PC-9 (cell line): ENCODE measurements around the gene ATE1. TPM values are rescaled to one million over a fixed set of nuclear protein-coding genes. Genes with fewer than 3 reads are reported as not detected.
"Not testable (repeated sequence)": the region's sequence is repeated elsewhere in the genome, so short reads cannot be mapped to it uniquely, and the experiment has no call there.

Experiments used
- BruUV-seq: library from RNA; stranded (reverse); fragments of 400-500 nt; replicated peaks from 2 replicates; lab custom pipeline; 2021; lab: Mats Ljungman, UMichigan
- CTCF ChIA-PET: fragments of 300-600 bp; sonication (Branson Sonifier 250); formaldehyde crosslinking; loops from one replicate; lab custom pipeline; 2022; ENCODE audit warnings: antibody characterized with exemption; lab: Charles Lee
- POLR2A ChIA-PET: fragments of 300-600 bp; sonication (Branson Sonifier 250); formaldehyde crosslinking; loops from one replicate; lab custom pipeline; 2022; ENCODE audit warnings: antibody characterized with exemption; ENCODE audit not compliant: unreplicated experiment; lab: Charles Lee
- DNase-seq, 2 experiments: peaks; one replicate each; pipeline versions ENCODE4 v3.0.0 to v3.0.0-alpha.2; 2015 to 2022; ENCODE audit warnings: mixed read lengths in 1 of 2
- H2AFZ ChIP-seq: fragments of 200-600 bp; sonication (generic); 2 replicates; pipeline ENCODE4 v1.8.1; 2017; ENCODE audit warnings: antibody characterized with exemption
- H3F3A ChIP-seq: fragments of 200-600 bp; sonication (generic); 2 replicates; pipeline ENCODE4 v1.8.1; 2017; ENCODE audit warnings: antibody characterized with exemption, mild to moderate bottlenecking, low read depth; ENCODE audit not compliant: insufficient read depth
- H3K27ac ChIP-seq: fragments of 200-600 bp; sonication (generic); 2 replicates; pipeline ENCODE4 v1.6.1; 2016; ENCODE audit warnings: mixed run types
- H3K27me3 ChIP-seq: fragments of 200-600 bp; sonication (generic); 2 replicates; pipeline ENCODE4 v1.6.1; 2016; ENCODE audit warnings: low read depth, mixed run types; ENCODE audit not compliant: insufficient read depth
- H3K36me3 ChIP-seq: fragments of 200-600 bp; sonication (generic); 2 replicates; pipeline ENCODE4 v1.6.1; 2016; ENCODE audit warnings: low read depth, mixed run types
- H3K4me1 ChIP-seq: fragments of 200-600 bp; sonication (generic); replicated peaks from 2 replicates; pipeline ENCODE4 v1.6.1; 2016; ENCODE audit warnings: mixed run types; ENCODE audit not compliant: insufficient read depth
- H3K4me2 ChIP-seq: fragments of 200-600 bp; sonication (generic); 2 replicates; pipeline ENCODE4 v1.6.1; 2017; ENCODE audit warnings: mixed run types
- H3K4me3 ChIP-seq: fragments of 200-600 bp; sonication (generic); 2 replicates; pipeline ENCODE4 v1.6.1; 2016; ENCODE audit warnings: mixed run types
- H3K79me2 ChIP-seq: fragments of 200-600 bp; sonication (generic); 2 replicates; pipeline ENCODE4 v1.6.1; 2017; ENCODE audit warnings: low read depth, mixed run types
- H3K9me2 ChIP-seq: fragments of 200-600 bp; sonication (generic); 2 replicates; pipeline ENCODE4 v1.8.1; 2017; ENCODE audit warnings: mild to moderate bottlenecking; ENCODE audit not compliant: insufficient read depth
- H3K9me3 ChIP-seq: fragments of 200-600 bp; sonication (generic); 2 replicates; pipeline ENCODE4 v1.8.1; 2016; ENCODE audit warnings: low read depth; ENCODE audit not compliant: insufficient read depth
- H4K20me1 ChIP-seq: fragments of 200-600 bp; sonication (generic); 2 replicates; pipeline ENCODE4 v1.8.1; 2017; ENCODE audit not compliant: insufficient read depth
- EZH2 ChIP-seq: fragments of 200-600 bp; sonication (generic); IDR thresholded peaks from 2 replicates; pipeline ENCODE4 v1.8.0; 2017; ENCODE audit warnings: antibody characterized with exemption, low read depth
- intact Hi-C: fragments of 100-400 bp; cut with micrococcal nuclease; formaldehyde crosslinking; loops from one replicate; pipeline ENCODE4 v1.10.0; 2022; ENCODE audit not compliant: unreplicated experiment
- total RNA-seq: library from RNA; stranded (reverse); gene quantifications from 2 replicates; pipeline ENCODE4 v1.2.3, GENCODE V29; 2021
- TF ChIP-seq, protein P1 (sequence below): fragments of 200-600 bp; sonication (generic); conservative IDR thresholded peaks from 2 replicates; pipeline ENCODE4 v1.6.1; 2017; ENCODE audit warnings: mixed run types, antibody characterized with exemption, mild to moderate bottlenecking, moderate library complexity

ATE1 gene
- total RNA-seq, 1 experiment from 2014 or later = 14.8 TPM

DNA sequence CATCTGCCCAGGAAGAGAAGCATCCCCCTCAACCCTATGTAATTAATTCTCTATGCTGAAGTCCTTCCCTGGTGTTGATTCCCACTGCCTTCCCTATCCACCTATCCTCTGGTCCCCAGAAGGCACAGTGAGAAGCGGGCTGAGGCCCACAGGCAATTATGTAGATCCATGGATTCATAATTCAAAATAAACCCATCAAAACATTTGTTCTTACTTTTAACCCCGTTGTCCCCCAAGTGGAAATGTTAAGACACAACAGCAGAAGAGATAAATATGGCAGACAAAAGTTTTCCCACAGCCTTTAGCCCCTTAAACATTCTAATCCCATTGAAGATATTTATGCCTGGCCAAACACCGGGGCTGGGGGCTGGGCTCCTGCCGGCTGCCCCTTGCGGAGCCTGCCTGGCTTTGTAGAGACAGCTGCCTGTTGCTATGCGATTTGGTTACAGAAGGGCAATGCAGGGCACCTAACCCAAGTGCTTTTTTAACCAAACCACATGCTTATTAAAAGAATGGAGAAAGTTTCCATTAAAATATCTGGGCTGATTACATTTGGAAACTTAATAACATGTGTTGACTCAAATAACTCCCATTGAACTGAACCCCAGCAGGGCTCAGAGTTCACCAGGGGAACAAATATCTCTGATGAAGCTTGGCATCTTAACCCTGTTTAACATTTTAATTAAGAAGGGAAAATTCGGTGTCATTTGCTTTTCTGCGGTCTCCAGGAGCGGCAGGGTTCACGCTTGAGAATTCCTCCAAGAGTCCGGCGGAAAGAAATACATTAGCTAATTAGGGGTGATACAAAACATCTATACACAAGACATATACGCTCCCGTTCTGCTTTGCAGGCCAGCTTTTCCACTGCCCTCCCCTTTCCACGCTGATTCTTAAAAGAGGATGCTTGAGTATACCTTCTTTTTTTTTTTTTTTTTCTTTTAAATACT, 218.8 kb downstream of the ATE1 start:
- Histone ChIP-seq H3K9me2 (no peaks in the 10 kb centered on the region), H3K4me3 (no peak overlapping the region), H3K27ac (no peak overlapping the region), H4K20me1 (no peaks in the 10 kb centered on the region), H3K36me3 (no peaks in the 10 kb centered on the region), H3K4me1 (no peaks in the 10 kb centered on the region), H3K27me3 (peaks cover 66% of the 10 kb centered on the region), H3K4me2 (no peak overlapping the region), H2AFZ (no peak overlapping the region), H3K9me3 (no peaks in the 10 kb centered on the region), H3K79me2 (no peaks in the 10 kb centered on the region), H3F3A (no peaks in the 10 kb centered on the region)
- ChIA-PET POLR2A (no interaction called here), CTCF (no interaction called here)
- TF ChIP-seq EZH2 = no peak
- TF ChIP-seq, protein P1, sequence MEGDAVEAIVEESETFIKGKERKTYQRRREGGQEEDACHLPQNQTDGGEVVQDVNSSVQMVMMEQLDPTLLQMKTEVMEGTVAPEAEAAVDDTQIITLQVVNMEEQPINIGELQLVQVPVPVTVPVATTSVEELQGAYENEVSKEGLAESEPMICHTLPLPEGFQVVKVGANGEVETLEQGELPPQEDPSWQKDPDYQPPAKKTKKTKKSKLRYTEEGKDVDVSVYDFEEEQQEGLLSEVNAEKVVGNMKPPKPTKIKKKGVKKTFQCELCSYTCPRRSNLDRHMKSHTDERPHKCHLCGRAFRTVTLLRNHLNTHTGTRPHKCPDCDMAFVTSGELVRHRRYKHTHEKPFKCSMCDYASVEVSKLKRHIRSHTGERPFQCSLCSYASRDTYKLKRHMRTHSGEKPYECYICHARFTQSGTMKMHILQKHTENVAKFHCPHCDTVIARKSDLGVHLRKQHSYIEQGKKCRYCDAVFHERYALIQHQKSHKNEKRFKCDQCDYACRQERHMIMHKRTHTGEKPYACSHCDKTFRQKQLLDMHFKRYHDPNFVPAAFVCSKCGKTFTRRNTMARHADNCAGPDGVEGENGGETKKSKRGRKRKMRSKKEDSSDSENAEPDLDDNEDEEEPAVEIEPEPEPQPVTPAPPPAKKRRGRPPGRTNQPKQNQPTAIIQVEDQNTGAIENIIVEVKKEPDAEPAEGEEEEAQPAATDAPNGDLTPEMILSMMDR = no peak
- intact Hi-C loops = no loop called here
- no peak for DNase-seq
- no TSS peak for BruUV-seq

DNA sequence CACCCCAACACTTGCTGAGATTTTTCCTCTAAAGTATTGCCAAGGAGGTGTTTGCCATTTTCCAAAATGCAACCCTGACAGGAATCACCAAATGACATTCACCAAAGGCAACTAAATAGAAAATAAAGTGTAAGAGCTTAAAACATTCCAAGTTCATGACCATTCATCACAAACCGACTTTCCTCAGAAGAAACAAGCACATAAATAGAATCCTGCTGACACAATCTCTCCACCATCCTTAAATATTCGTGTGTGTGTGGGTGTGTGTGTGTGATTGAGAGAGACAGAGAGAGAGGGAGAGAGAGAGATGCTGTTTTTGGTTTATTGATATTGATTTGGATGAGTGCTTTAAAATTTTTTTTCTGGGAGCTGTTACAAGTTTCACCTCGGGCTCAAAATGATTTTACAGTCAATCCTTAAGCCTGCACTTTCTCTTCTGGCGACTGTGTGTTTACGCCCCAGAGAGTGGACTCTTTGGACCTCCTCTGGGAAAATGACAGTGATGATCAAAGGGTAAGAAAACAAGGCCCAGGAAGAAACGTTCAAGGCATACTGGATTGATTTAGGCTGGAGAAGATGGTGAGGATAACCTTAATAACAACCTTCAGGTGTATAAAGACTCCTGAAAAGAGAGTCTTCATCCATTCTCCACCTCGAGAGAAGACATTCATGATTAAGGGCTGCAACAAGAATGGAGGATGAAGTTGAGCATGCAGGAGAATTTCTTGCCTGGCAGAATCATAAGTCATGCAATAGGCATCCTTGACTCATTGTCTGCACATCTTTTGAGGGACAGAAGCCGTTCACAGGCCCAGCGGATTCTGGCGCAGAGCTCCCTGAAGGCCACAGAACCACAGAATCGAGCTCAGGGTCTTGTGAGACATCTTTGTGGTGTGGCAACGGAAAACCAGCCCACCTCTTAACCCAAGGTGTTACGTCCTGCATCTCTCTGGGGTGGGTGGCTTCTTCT, 225.2 kb downstream of the ATE1 start:
- Histone ChIP-seq H3K4me3 (no peak overlapping the region), H3F3A (no peaks in the 10 kb centered on the region), H3K79me2 (no peaks in the 10 kb centered on the region), H3K9me3 (no peaks in the 10 kb centered on the region), H3K27me3 (peaks cover 29% of the 10 kb centered on the region), H3K27ac (no peak overlapping the region), H4K20me1 (no peaks in the 10 kb centered on the region), H3K36me3 (no peaks in the 10 kb centered on the region), H2AFZ (no peak overlapping the region), H3K9me2 (no peaks in the 10 kb centered on the region), H3K4me2 (no peak overlapping the region), H3K4me1 (no peaks in the 10 kb centered on the region)
- BruUV-seq = no TSS peak
- no peak for DNase-seq
- TF ChIP-seq EZH2 = no peak
- TF ChIP-seq, protein P1 = no peak
- POLR2A ChIA-PET = no interaction called here
- CTCF ChIA-PET = no interaction called here
- intact Hi-C loops = no loop called here

DNA sequence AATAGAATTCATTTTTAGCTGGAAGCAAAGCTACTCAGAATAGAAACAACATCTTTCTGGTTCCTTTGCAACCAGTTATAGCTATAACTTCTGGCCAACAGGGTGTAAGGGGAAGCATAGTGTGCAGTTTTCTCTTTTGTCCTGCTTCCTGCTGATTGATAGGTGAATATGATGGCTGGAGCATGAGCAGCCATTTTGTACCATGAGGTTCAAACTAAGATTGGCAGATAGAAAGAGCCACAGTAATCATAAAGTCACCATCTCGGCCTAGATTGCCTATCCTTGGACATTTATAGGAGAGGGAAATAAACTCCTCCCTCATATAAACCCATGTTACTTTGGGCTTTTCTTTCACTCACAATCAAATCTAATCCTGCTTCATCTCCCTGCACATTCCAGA, 227.4 kb downstream of the ATE1 start:
- Histone ChIP-seq H3K4me2 (no peak overlapping the region), H3F3A (no peaks in the 10 kb centered on the region), H3K27ac (no peak overlapping the region), H2AFZ (no peak overlapping the region), H4K20me1 (no peaks in the 10 kb centered on the region), H3K4me3 (no peak overlapping the region), H3K27me3 (peaks cover 24% of the 10 kb centered on the region), H3K9me3 (no peaks in the 10 kb centered on the region), H3K4me1 (no peaks in the 10 kb centered on the region), H3K9me2 (no peaks in the 10 kb centered on the region), H3K36me3 (no peaks in the 10 kb centered on the region), H3K79me2 (no peaks in the 10 kb centered on the region)
- ChIA-PET POLR2A (no interaction called here), CTCF (no interaction called here)
- DNase-seq = no peak
- BruUV-seq = no TSS peak
- TF ChIP-seq EZH2 = no peak
- TF ChIP-seq, protein P1 = no peak
- intact Hi-C loops = no loop called here

DNA sequence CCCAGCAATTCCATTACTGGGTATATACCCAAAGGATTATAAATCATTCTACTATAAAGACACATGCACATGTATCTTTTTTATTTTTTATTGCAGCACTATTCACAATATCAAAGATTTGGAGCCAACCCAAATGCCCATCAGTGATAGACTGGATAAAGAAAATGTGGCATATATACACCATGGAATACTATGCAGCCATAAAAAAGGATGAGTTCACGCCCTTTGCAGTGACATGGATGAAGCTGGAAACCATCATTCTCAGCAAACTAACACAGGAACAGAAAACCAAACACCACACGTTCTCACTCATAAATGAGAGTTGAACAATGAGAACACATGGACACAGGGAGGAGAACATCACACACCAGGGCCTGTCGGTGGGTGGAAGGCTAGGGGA, 228.1 kb downstream of the ATE1 start:
- H4K20me1 ChIP-seq, H3K4me3 ChIP-seq, H3K27ac ChIP-seq, H3K9me3 ChIP-seq, H3K4me2 ChIP-seq, H3K36me3 ChIP-seq, POLR2A ChIA-PET, H3K4me1 ChIP-seq, DNase-seq, BruUV-seq, CTCF ChIA-PET, H2AFZ ChIP-seq, H3K9me2 ChIP-seq, H3F3A ChIP-seq, intact Hi-C loops, H3K79me2 ChIP-seq: not testable (repeated sequence)
- peaks cover 30% of the 10 kb centered on the region for H3K27me3 ChIP-seq
